ENCODE measurements around the gene SPATA13. TPM values are rescaled to one million over a fixed set of nuclear protein-coding genes. Genes with fewer than 3 reads are reported as not detected.

Gene SPATA13
- total and polyA plus RNA-seq, 7 experiments from 2014 or later, result 62.2 to 104 (median 96.2) TPM

- Histone ChIP-seq H3K4me1 (ENCODE audit: control insufficient read depth in 2 of 2, insufficient read depth in 2 of 2, low read length in 2 of 2) (no peaks in the 10 kb centered on the region), H3K4me3 (ENCODE audit: low read length) (no peak overlapping the region), H3K36me3 (ENCODE audit: control insufficient read depth in 2 of 3, insufficient read depth in 3 of 3, low read length in 3 of 3) (no peaks in the 10 kb centered on the region), H3K9me3 (ENCODE audit: control insufficient read depth in 2 of 3, low read length in 3 of 3) (no peaks in the 10 kb centered on the region), H3K27me3 (ENCODE audit: control insufficient read depth in 2 of 2, insufficient read depth in 2 of 2, low read length in 2 of 2) (no peaks in the 10 kb centered on the region), H3K27ac (ENCODE audit: low read depth, low read length) (no peak overlapping the region)
- Mint-ChIP-seq H3K4me3 (no peak overlapping the region), H3K36me3 (no peaks in the 10 kb centered on the region), H3K27ac (no peak overlapping the region), H3K27me3 (peaks cover 0 to 20% (median 0%) of the 10 kb centered on the region in 5 donors), H3K9me3 (no peaks in the 10 kb centered on the region), H3K4me1 (no peaks in the 10 kb centered on the region)
- DNase-seq (no peak), ATAC-seq (no peak)
- POLR2A ChIA-PET, result no interaction called here
- CTCF ChIA-PET, result no interaction called here
- intact Hi-C loops (cut with micrococcal nuclease), result no loop called here
Observed at GRCh38 chr13:24147570-24147963, 13.0 kb upstream of the SPATA13 start.

GRCh38 chr13:24148414-24149235, 11.9 kb upstream of the SPATA13 start:
- H3K4me3 Mint-ChIP-seq, result no peak overlapping the region
- intact Hi-C loops (cut with micrococcal nuclease), result no loop called here
- no peak overlapping the region for H3K27ac Mint-ChIP-seq
- Histone ChIP-seq H3K27ac (ENCODE audit: low read depth, low read length) (no peak overlapping the region), H3K9me3 (ENCODE audit: control insufficient read depth in 2 of 3, low read length in 3 of 3) (no peaks in the 10 kb centered on the region), H3K27me3 (ENCODE audit: control insufficient read depth in 2 of 2, insufficient read depth in 2 of 2, low read length in 2 of 2) (no peaks in the 10 kb centered on the region), H3K4me3 (ENCODE audit: low read length) (no peak overlapping the region), H3K4me1 (ENCODE audit: control insufficient read depth in 2 of 2, insufficient read depth in 2 of 2, low read length in 2 of 2) (no peaks in the 10 kb centered on the region), H3K36me3 (ENCODE audit: control insufficient read depth in 2 of 3, insufficient read depth in 3 of 3, low read length in 3 of 3) (no peaks in the 10 kb centered on the region)
- H3K36me3 Mint-ChIP-seq, result no peaks in the 10 kb centered on the region
- H3K9me3 Mint-ChIP-seq, result no peaks in the 10 kb centered on the region
- no peaks in the 10 kb centered on the region for H3K4me1 Mint-ChIP-seq
- DNase-seq (no peak), ATAC-seq (no peak)
- ChIA-PET CTCF (no interaction called here), POLR2A (no interaction called here)
- H3K27me3 Mint-ChIP-seq, result peaks cover 0 to 26% (median 0%) of the 10 kb centered on the region in 5 donors

DNA sequence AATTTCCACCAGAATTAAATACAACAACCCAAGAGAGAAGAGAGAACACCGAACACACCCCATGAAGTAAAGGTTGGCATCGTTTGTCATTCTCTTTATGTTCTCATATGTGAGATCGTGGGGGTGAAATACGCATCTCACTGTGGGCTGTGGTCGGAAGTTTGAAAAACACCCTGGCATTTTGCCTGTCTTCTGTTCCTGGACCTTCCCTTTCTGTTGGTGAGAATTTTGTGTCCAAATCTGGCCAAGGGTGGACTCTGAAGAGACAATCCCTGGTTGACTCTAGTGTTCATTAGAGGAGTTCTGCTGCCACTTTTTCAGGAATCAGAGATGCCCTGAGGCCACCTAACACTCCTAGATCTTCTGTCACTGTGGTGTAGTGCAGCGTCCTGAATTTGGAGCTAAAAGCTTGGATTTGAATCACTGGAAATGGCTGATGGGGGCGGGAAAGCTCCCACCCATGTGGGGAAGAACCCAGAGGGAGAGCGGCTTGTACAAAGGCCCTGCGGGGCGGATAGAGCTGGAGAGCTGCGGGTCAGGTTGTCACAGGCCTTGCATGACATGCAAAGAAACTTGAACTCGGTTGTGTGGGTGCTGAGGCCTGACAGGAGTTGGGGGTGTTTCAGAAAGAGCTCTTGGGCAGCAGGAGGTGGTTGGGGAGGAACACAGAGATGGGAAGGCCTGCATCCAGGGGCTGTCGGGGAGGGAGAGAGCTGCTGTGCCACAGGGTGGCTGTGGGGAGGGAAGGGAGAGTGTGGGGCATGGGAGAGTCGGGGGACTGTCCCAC, 11.1 kb upstream of the SPATA13 start:
- peak overlapping the region in 2 of 9 donors; percentile 9 to 16 for H3K27ac Mint-ChIP-seq
- ChIA-PET POLR2A (no interaction called here), CTCF (no interaction called here)
- Histone ChIP-seq H3K27ac (ENCODE audit: low read depth, low read length) (no peak overlapping the region), H3K36me3 (ENCODE audit: control insufficient read depth in 2 of 3, insufficient read depth in 3 of 3, low read length in 3 of 3) (no peaks in the 10 kb centered on the region), H3K27me3 (ENCODE audit: control insufficient read depth in 2 of 2, insufficient read depth in 2 of 2, low read length in 2 of 2) (no peaks in the 10 kb centered on the region), H3K4me1 (ENCODE audit: control insufficient read depth in 2 of 2, insufficient read depth in 2 of 2, low read length in 2 of 2) (no peaks in the 10 kb centered on the region), H3K4me3 (ENCODE audit: low read length) (no peak overlapping the region), H3K9me3 (ENCODE audit: control insufficient read depth in 2 of 3, low read length in 3 of 3) (no peaks in the 10 kb centered on the region)
- no peak for DNase-seq
- peaks cover 0 to 21% (median 0%) of the 10 kb centered on the region in 5 donors for H3K27me3 Mint-ChIP-seq
- H3K36me3 Mint-ChIP-seq, result no peaks in the 10 kb centered on the region
- no peak overlapping the region for H3K4me3 Mint-ChIP-seq
- no peak for ATAC-seq
- no peaks in the 10 kb centered on the region for H3K9me3 Mint-ChIP-seq
- intact Hi-C loops (cut with micrococcal nuclease), result no loop called here
- H3K4me1 Mint-ChIP-seq, result no peaks in the 10 kb centered on the region

GRCh38 chr13:24150572-24150971, 9.9 kb upstream of the SPATA13 start:
- peaks cover 0 to 18% (median 0%) of the 10 kb centered on the region in 5 donors for H3K27me3 Mint-ChIP-seq
- H3K27ac Mint-ChIP-seq, result no peak overlapping the region
- Histone ChIP-seq H3K27ac (ENCODE audit: low read depth, low read length) (no peak overlapping the region), H3K27me3 (ENCODE audit: control insufficient read depth in 2 of 2, insufficient read depth in 2 of 2, low read length in 2 of 2) (no peaks in the 10 kb centered on the region), H3K4me1 (ENCODE audit: control insufficient read depth in 2 of 2, insufficient read depth in 2 of 2, low read length in 2 of 2) (no peaks in the 10 kb centered on the region), H3K36me3 (ENCODE audit: control insufficient read depth in 2 of 3, insufficient read depth in 3 of 3, low read length in 3 of 3) (no peaks in the 10 kb centered on the region), H3K9me3 (ENCODE audit: control insufficient read depth in 2 of 3, low read length in 3 of 3) (no peaks in the 10 kb centered on the region), H3K4me3 (ENCODE audit: low read length) (no peak overlapping the region)
- DNase-seq (no peak), ATAC-seq (no peak)
- intact Hi-C loops (cut with micrococcal nuclease), result no loop called here
- H3K9me3 Mint-ChIP-seq, result no peaks in the 10 kb centered on the region
- POLR2A ChIA-PET, result no interaction called here
- no peak overlapping the region for H3K4me3 Mint-ChIP-seq
- CTCF ChIA-PET, result no interaction called here
- H3K36me3 Mint-ChIP-seq, result no peaks in the 10 kb centered on the region
- H3K4me1 Mint-ChIP-seq, result no peaks in the 10 kb centered on the region

GRCh38 chr13:24151864-24152263, 8.7 kb upstream of the SPATA13 start:
- ATAC-seq, result no peak
- Histone ChIP-seq H3K4me1 (ENCODE audit: control insufficient read depth in 2 of 2, insufficient read depth in 2 of 2, low read length in 2 of 2) (no peaks in the 10 kb centered on the region), H3K9me3 (ENCODE audit: control insufficient read depth in 2 of 3, low read length in 3 of 3) (no peaks in the 10 kb centered on the region), H3K27me3 (ENCODE audit: control insufficient read depth in 2 of 2, insufficient read depth in 2 of 2, low read length in 2 of 2) (no peaks in the 10 kb centered on the region), H3K27ac (ENCODE audit: low read depth, low read length) (no peak overlapping the region), H3K36me3 (ENCODE audit: control insufficient read depth in 2 of 3, insufficient read depth in 3 of 3, low read length in 3 of 3) (no peaks in the 10 kb centered on the region), H3K4me3 (ENCODE audit: low read length) (no peak overlapping the region)
- no peak for DNase-seq
- CTCF ChIA-PET, result interaction anchor here (0.8 kb wide), 1 partner anchor 69 kb away, joined by 3 read pairs; no protein-coding TSS in a partner anchor
- Mint-ChIP-seq H3K27me3 (peaks cover 0 to 15% (median 0%) of the 10 kb centered on the region in 5 donors), H3K36me3 (no peaks in the 10 kb centered on the region), H3K9me3 (no peaks in the 10 kb centered on the region), H3K27ac (no peak overlapping the region), H3K4me1 (no peaks in the 10 kb centered on the region), H3K4me3 (no peak overlapping the region)
- intact Hi-C loops (cut with micrococcal nuclease), result no loop called here
- POLR2A ChIA-PET, result no interaction called here

DNA sequence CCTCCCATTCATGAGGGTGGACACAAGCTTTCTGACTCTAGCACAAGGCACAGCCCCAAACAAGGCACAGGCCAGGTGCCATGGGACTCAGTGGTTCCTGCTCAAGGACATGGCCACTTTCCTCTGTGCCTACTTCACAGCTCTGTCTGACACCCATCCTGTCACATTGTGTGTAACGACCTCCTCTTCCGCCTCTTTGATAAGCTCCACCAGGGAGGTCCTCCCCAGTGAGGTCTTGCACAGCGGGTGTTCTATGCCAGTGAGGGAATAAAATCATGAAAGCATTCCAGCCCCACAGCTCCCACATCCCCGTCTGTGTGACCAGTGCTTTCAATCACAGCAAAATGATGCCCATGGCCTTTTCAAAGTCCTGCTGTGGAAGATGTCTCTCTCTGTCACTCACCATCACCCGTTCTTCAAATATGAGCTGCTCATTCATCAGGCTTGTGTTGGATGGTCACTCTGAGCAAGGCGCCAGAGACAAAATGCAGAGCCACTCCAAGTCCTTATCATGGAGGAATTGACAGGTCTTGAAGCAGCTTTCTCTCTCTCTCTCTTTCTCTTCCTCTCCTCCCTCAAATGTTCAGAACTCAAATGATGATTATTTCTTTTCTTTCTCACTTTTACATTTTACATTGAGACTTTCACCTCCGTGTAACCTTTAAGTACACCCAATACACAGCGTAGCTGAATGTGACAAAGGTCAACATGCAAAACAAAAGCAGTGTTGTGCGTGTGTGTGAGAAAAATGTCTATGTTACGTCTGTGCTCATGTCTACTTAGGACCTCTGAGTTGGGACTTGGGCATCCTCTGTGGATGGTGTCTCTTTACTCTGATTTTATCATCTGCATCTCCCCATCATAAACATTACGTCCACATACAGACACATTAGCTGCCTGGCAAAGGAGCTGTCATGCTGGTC, 8.0 kb upstream of the SPATA13 start:
- peak; percentile 75 for ATAC-seq
- no peak for DNase-seq
- H3K9me3 Mint-ChIP-seq, result no peaks in the 10 kb centered on the region
- no peaks in the 10 kb centered on the region for H3K9me3 ChIP-seq (ENCODE audit: control insufficient read depth in 2 of 3, low read length in 3 of 3)
- no peak overlapping the region for H3K27ac ChIP-seq (ENCODE audit: low read depth, low read length)
- no peaks in the 10 kb centered on the region for H3K36me3 ChIP-seq (ENCODE audit: control insufficient read depth in 2 of 3, insufficient read depth in 3 of 3, low read length in 3 of 3)
- H3K27me3 Mint-ChIP-seq, result peaks cover 0 to 10% (median 0%) of the 10 kb centered on the region in 5 donors
- H3K27me3 ChIP-seq (ENCODE audit: control insufficient read depth in 2 of 2, insufficient read depth in 2 of 2, low read length in 2 of 2), result no peaks in the 10 kb centered on the region
- H3K4me3 ChIP-seq (ENCODE audit: low read length), result no peak overlapping the region
- H3K4me1 Mint-ChIP-seq, result no peaks in the 10 kb centered on the region
- no peak overlapping the region for H3K27ac Mint-ChIP-seq
- ChIA-PET POLR2A (no interaction called here), CTCF (no interaction called here)
- no peak overlapping the region for H3K4me3 Mint-ChIP-seq
- H3K36me3 Mint-ChIP-seq, result no peaks in the 10 kb centered on the region
- H3K4me1 ChIP-seq (ENCODE audit: control insufficient read depth in 2 of 2, insufficient read depth in 2 of 2, low read length in 2 of 2), result no peaks in the 10 kb centered on the region
- intact Hi-C loops (cut with micrococcal nuclease), result no loop called here

Data from naive thymus-derived CD4-positive, alpha-beta T cell (primary cell).